ENCODE measurements around the gene TMEM238. TPM values are rescaled to one million over a fixed set of nuclear protein-coding genes. Genes with fewer than 3 reads are reported as not detected.
"Not testable (repeated sequence)": the region's sequence is repeated elsewhere in the genome, so short reads cannot be mapped to it uniquely, and the experiment has no call there.

Gene TMEM238
- total RNA-seq, 2 donors from 2014 or later, result 12.5 to 53.4 TPM

GRCh38 chr19:55402509-55402908 lies 18.4 kb upstream of the TMEM238 start:
- WGBS, 2 donors, result 97% methylated on average over 2 of the region's 2 CpGs; no CpG with 5 or more reads in 1 of the 2 donors
- intact Hi-C loops (cut with DNase I), result no loop called here
- TF ChIP-seq CTCF (IDR thresholded peaks at IDR 0.05) (no peak), POLR2A (IDR thresholded peaks at IDR 0.05) (no peak)
- Histone ChIP-seq H3K36me3 (replicated peaks in 1 of 2; ENCODE audit: insufficient read depth in 1 of 2, low read depth in 2 of 2) (peaks cover 0 to 5% of the 10 kb centered on the region in 2 donors), H3K9me3 (no peaks in the 10 kb centered on the region), H3K4me1 (peaks cover 7% of the 10 kb centered on the region), H3K27ac (no peak overlapping the region), H3K4me3 (no peak overlapping the region), H3K27me3 (no peaks in the 10 kb centered on the region)
- ATAC-seq, result no peak
- no peak for DNase-seq

GRCh38 chr19:55401390-55401789 lies 17.3 kb upstream of the TMEM238 start:
- intact Hi-C loops (cut with DNase I); H3K36me3 ChIP-seq (replicated peaks in 1 of 2; ENCODE audit: insufficient read depth in 1 of 2, low read depth in 2 of 2); H3K4me3 ChIP-seq; ATAC-seq; H3K4me1 ChIP-seq; H3K27me3 ChIP-seq; H3K9me3 ChIP-seq; DNase-seq; H3K27ac ChIP-seq: not testable (repeated sequence)
- no CpG with 5 or more reads among the region's 28 CpGs for WGBS, 2 donors

GRCh38 chr19:55400281-55401087 lies 16.4 kb upstream of the TMEM238 start:
- H3K27me3 ChIP-seq, result no peaks in the 10 kb centered on the region
- H3K9me3 ChIP-seq, result no peaks in the 10 kb centered on the region
- 87 to 94% methylated on average over 10 to 14 of the region's 14 CpGs for WGBS, 2 donors
- intact Hi-C loops (cut with DNase I), result no loop called here
- ATAC-seq (no peak), DNase-seq (no peak)
- TF ChIP-seq CTCF (IDR thresholded peaks at IDR 0.05), result no peak
- no peak for TF ChIP-seq POLR2A (IDR thresholded peaks at IDR 0.05)
- no peak overlapping the region for H3K4me3 ChIP-seq
- H3K27ac ChIP-seq, result no peak overlapping the region
- H3K4me1 ChIP-seq, result no peaks in the 10 kb centered on the region
- peaks cover 0 to 5% of the 10 kb centered on the region in 2 donors for H3K36me3 ChIP-seq (replicated peaks in 1 of 2; ENCODE audit: insufficient read depth in 1 of 2, low read depth in 2 of 2)

GRCh38 chr19:55398200-55398925 lies 14.3 kb upstream of the TMEM238 start:
- Histone ChIP-seq H3K9me3 (no peaks in the 10 kb centered on the region), H3K4me3 (no peak overlapping the region), H3K4me1 (no peaks in the 10 kb centered on the region), H3K36me3 (replicated peaks in 1 of 2; ENCODE audit: insufficient read depth in 1 of 2, low read depth in 2 of 2) (peaks cover 0 to 5% of the 10 kb centered on the region in 2 donors), H3K27ac (no peak overlapping the region), H3K27me3 (no peaks in the 10 kb centered on the region)
- TF ChIP-seq CTCF (IDR thresholded peaks at IDR 0.05) (no peak), POLR2A (IDR thresholded peaks at IDR 0.05) (no peak)
- intact Hi-C loops (cut with DNase I), result no loop called here
- ATAC-seq, result no peak
- no peak for DNase-seq
- 79 to 92% methylated on average over 12 of the region's 12 CpGs for whole genome bisulfite sequencing, 2 donors
